Measurements from ENCODE around the gene ADORA2A.

The ADORA2A gene

GRCh38 chr22:24444729-24445466 lies 17.5 kb downstream of the ADORA2A start:
- Histone ChIP-seq H3K4me3 (ENCODE audit: low read depth in 1 of 2, low read length in 1 of 2) (no peak overlapping the region), H3K27ac (peak overlapping the region; percentile 54), H3K27me3 (no peaks in the 10 kb centered on the region), H3K4me1 (ENCODE audit: control insufficient read depth in 1 of 2, insufficient read depth in 1 of 2, low read depth in 1 of 2, low read length in 1 of 2) (peaks cover 64 to 85% of the 10 kb centered on the region in 2 experiments), H3K36me3 (peaks cover 56% of the 10 kb centered on the region), H3K9me3 (no peaks in the 10 kb centered on the region)
- no peak for TF ChIP-seq CTCF (IDR thresholded peaks at IDR 0.05)

GRCh38 chr22:24445481-24446259 lies 18.3 kb downstream of the ADORA2A start:
- no peak for TF ChIP-seq CTCF (IDR thresholded peaks at IDR 0.05)
- peaks cover 64 to 85% of the 10 kb centered on the region in 2 experiments for H3K4me1 ChIP-seq (ENCODE audit: control insufficient read depth in 1 of 2, insufficient read depth in 1 of 2, low read depth in 1 of 2, low read length in 1 of 2)
- H3K36me3 ChIP-seq, result peaks cover 55% of the 10 kb centered on the region

GRCh38 chr22:24446260-24446611 lies 18.8 kb downstream of the ADORA2A start:
- peaks cover 50% of the 10 kb centered on the region for H3K36me3 ChIP-seq
- peaks cover 58 to 82% of the 10 kb centered on the region in 2 experiments for H3K4me1 ChIP-seq (ENCODE audit: control insufficient read depth in 1 of 2, insufficient read depth in 1 of 2, low read depth in 1 of 2, low read length in 1 of 2)
- no peaks in the 10 kb centered on the region for H3K27me3 ChIP-seq
- H3K27ac ChIP-seq, result peak overlapping the region; percentile 37
- H3K9me3 ChIP-seq, result no peaks in the 10 kb centered on the region
- H3K4me3 ChIP-seq (ENCODE audit: low read depth in 1 of 2, low read length in 1 of 2), result no peak overlapping the region
- no peak for TF ChIP-seq CTCF (IDR thresholded peaks at IDR 0.05)

More at GRCh38 chr22:24445481-24446259, 18.3 kb downstream of the ADORA2A start:
- H3K4me3 ChIP-seq (ENCODE audit: low read depth in 1 of 2, low read length in 1 of 2), result no peak overlapping the region
- H3K27ac ChIP-seq, result peak overlapping the region; percentile 54
- no peaks in the 10 kb centered on the region for H3K9me3 ChIP-seq
- no peaks in the 10 kb centered on the region for H3K27me3 ChIP-seq

- H3K4me1 ChIP-seq (ENCODE audit: control insufficient read depth in 1 of 2, insufficient read depth in 1 of 2, low read depth in 1 of 2, low read length in 1 of 2), result peaks cover 25 to 38% of the 10 kb centered on the region in 2 experiments
- H3K9me3 ChIP-seq, result no peaks in the 10 kb centered on the region
- H3K4me3 ChIP-seq (ENCODE audit: low read depth in 1 of 2, low read length in 1 of 2), result no peak overlapping the region
- no peak for TF ChIP-seq CTCF (IDR thresholded peaks at IDR 0.05)
- H3K27ac ChIP-seq, result peak overlapping the region; percentile 60
- no peaks in the 10 kb centered on the region for H3K27me3 ChIP-seq
- peaks cover 15% of the 10 kb centered on the region for H3K36me3 ChIP-seq
Measured at GRCh38 chr22:24450610-24451009, 23.2 kb downstream of the ADORA2A start.

- Histone ChIP-seq H3K27me3 (no peaks in the 10 kb centered on the region), H3K4me1 (ENCODE audit: control insufficient read depth in 1 of 2, insufficient read depth in 1 of 2, low read depth in 1 of 2, low read length in 1 of 2) (peaks cover 25 to 34% of the 10 kb centered on the region in 2 experiments), H3K9me3 (no peaks in the 10 kb centered on the region), H3K27ac (no peak overlapping the region), H3K4me3 (ENCODE audit: low read depth in 1 of 2, low read length in 1 of 2) (no peak overlapping the region), H3K36me3 (peaks cover 9% of the 10 kb centered on the region)
- no peak for TF ChIP-seq CTCF (IDR thresholded peaks at IDR 0.05)
Measured at GRCh38 chr22:24451162-24451561, 23.8 kb downstream of the ADORA2A start.

Data from neutrophil (primary cell).